ENCODE measurements around the gene MYO15B.

The MYO15B gene

DNA sequence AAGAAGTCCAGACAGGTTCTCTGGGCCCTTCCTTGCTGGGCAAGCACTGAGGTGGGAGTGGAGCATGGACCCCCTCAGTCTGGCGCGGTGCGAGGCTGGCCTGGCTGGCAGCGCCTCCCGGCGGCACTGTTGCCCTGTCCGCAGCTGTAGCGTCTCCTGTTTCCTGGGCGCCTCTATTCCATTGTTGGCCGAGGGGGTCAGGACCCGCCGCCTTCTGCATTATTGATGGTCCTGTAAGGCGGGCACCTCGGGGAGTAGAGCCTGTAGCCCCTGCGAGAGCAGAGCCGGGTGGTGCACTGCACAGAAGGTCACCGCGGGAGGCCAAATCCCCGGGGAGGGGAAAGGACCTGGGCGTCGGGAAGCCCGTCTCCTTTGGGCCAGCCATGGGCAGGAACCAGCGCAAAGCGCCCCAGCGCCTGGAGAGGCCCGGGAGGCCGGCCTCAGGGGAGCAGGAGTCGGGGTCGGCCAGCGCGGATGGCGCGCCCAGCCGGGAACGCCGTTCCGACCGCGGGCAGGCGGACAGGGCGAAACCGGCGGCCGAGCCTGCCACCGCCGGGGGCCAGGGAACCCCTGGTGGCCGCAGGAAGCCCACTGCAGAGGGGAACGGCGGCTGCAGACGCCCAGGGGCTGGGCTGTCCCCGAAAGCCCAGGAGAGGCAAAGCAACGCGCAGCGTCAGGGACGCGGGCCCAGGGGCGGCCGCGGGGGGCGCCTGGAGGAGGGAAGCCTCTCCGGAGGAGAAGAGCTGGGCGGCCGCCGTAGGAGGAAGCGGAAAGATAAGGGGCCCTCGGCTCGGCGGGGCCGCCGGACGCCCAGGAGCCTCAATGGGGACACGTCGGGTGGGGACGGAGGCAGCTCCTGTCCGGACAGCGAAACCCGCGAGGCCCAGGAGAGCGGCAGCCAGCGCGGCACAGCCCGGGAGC, at the start of gene MYO15B:
Gene MYO15B, plus strand, starts transcription at position 126 of the 921 bp plus-strand sequence. Its CDS starts 258 bp downstream, at position 384.
- DNase-seq (ENCODE audit: low read depth in 2 of 2): peak; percentile 40 to 44

- no peak for DNase-seq (ENCODE audit: low read depth in 2 of 2)
Observed at GRCh38 chr17:75539967-75540729, 47.5 kb upstream of the MYO15B start.

DNA sequence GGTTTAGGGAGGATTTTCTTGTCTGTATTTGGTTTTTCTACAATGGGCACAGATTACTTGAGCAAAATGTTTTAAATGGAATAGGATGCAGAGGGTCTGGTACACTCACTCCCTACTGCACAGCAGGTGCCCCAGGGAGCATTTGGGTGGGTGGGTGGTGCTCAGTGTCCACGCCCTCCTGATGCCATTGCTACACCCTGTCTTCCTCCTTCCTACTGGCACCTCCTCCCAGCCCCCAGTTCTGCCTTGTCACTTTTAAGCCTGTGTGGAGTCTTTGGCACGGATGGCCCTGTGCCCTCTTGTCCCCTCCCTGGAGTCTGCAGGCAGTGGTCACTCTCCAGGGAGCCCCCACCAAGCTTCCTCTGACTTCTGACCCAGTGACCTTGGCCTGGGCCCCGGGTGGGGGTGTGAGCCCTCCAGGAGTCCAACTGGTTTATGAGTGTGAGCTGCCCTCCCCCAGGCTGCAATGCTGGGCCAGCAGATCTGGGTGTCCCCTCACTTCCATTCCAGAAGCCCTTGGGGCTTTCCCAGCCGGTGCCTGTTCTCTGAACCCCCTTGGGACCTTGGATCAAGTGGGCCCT, 46.6 kb upstream of the MYO15B start:
- no peak for DNase-seq (ENCODE audit: low read depth in 2 of 2)

DNA sequence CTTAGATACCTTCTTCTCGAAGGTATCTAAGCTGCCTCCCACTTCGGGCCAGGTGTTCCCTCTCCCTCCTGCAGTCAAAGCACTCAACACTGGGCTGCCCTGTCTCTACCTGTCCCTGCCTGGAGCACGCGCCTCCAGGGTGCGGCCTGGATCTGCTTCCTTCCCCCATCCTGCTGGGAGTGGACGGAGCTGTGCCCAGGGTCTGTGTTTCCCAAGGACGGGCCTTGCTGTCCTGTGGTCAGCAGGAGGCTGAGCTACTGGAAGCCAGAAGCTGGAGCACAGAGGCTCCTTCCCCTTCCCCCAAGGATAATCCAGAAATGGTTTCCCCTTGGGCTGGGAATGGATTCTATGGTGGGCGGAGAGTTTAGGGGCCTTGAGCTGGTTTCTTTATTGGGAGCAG, 45.4 kb upstream of the MYO15B start:
- no peak for DNase-seq (ENCODE audit: low read depth in 2 of 2)

DNA sequence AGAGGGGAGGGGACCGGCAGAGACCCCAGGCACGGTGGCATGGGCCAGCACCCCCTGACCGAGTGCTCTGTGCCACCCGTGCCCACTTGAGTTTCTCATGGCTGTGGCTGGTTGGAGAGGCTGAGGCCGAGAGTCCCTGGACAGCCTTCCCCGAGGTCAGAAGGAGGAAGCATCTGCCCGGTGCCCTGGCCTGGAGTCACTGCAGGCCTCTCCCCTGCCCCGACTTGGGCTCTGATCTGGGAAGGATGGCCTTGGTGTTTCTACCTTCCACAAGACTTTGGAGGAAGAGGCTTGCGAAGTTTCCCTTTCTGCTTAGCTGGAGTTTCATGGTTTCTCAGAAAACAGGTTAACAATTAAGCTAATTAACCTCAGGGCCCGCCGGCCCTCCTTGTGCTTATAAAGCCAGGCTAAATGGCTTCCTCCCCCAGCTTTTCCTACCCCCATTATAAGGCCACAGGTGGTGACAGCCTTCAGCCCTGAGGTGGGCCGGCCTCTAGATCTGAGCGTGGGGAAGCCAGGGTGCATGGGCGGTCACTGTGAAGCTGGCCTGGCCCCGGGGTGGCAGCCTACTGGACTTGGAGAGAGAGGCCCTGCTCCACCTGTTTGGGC, 44.8 kb upstream of the MYO15B start:
- no peak for DNase-seq (ENCODE audit: low read depth in 2 of 2)

DNA sequence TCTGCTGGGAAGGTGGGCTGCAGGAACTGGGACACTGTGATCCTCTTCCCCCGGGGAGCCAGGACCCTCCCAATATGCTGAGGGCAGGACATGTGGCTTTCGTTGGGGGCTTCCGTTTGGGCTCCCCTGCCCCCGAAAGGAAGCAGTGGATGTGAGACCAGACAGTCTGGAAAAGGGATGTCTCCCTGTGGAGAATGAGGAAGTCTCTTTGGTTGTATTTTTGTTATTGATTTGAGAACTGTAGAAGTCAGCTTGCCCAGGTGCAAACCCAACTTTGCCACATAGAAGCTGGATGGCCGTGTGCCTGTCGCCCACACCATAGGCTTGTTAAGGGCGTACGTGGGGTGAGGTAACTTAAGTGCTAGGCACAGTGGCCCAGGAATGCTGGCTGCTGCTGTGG, 43.4 kb upstream of the MYO15B start:
- DNase-seq (ENCODE audit: low read depth in 2 of 2): no peak

DNA sequence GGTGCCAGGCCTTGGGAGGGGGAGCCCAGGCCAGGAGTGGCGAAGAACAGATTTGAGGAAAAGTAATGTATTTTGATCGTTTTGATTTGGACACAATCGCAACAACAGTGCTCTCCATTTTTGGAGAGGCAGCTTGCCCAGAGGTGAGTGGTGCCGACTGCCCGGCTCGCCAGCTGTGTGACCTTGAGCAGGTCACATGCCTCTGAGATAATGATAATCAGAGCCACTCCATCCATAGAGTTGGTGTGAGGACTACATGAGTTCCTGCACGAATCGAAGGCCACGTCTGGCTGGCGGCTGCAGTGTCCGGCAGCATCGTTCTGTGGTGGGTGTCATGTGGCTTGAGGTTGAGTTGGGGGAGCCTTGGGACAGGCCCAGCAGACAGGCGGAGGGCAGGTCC, 41.4 kb upstream of the MYO15B start:
- no peak for DNase-seq (ENCODE audit: low read depth in 2 of 2)

- no peak for DNase-seq (ENCODE audit: low read depth in 2 of 2)
Observed at GRCh38 chr17:75547091-75547490, 40.5 kb upstream of the MYO15B start.

- no peak for DNase-seq (ENCODE audit: low read depth in 2 of 2)
Observed at GRCh38 chr17:75548813-75549212, 38.8 kb upstream of the MYO15B start.

- no peak for DNase-seq (ENCODE audit: low read depth in 2 of 2)
Observed at GRCh38 chr17:75549246-75550138, 38.1 kb upstream of the MYO15B start.

DNA sequence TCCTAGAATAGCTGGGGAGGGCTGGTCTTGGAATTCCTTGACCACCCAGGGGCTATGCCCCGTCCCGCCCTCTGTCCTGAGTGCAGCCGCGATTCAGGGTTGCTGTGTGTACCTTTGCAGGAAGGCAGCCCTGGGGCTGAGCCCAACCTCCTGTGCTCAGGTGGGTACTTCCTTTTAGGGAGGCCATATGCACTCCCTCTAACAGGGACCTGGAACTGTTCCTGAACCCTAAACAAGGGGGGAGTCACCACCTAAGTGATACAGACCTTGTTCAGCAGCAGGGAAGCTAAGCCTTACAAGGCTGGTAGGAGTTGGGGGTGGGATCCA, 37.5 kb upstream of the MYO15B start:
- DNase-seq (ENCODE audit: low read depth in 2 of 2): no peak

DNA sequence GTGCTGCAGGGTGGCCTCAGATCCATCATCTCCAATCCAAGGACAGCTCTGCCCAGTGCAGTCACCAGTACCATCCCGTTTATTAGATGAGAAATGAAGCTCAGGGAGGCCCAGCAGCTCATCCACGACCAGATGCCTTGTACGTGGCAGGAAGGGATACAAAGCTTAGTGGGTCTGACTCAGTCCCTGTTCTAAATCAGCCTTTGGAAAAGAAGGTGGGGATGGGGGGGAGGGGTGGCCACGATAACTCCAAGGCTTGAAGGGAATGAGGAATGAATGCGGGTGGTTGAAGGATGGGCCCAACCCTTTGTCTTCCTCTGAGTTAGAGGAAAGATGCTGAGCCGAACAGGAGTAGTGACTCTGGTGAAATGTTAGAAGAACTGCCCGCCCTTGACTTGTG, 36.3 kb upstream of the MYO15B start:
- no peak for DNase-seq (ENCODE audit: low read depth in 2 of 2)

DNA sequence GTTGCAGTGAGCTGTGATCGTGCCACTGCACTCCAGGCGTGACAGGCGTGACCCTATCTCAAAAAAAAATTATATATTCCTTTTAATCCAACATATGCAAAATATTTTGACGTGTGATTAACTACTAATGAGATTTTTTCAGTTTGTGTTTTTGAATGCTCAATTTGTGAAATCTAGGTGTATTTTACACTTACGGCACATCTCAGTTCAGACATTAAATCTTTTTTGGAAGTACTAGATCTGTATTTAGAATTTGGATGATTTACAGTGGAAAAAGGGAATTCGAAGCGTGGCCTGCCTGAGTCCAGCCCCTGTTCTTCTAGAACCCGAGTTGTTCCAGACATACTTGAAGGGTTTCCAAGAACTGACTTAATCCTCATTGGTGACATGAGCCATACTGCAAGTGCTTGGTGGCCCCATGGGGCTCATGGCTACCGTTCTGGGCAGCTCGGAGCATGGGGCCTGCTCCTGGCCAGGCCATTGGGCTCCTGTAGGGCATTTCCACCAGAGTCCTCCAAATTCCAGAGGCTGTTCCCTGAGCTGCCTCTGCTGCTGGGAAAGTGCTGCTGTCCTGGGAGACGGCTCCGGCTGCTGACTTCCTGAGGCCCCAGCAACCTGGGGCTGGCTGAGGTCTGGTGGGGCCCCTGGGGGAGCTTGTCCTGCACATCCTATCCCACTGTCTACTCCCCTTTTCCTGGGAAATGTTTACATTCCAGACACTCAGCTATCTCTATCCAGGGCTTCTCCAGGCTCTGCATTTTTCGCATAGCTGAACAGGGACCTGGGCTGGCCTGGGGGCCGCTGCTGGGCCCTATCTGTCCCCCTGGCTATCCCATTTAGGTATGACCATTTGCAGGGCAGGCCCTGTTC, 34.9 kb upstream of the MYO15B start:
- DNase-seq (ENCODE audit: low read depth in 2 of 2): no peak

- no peak for DNase-seq (ENCODE audit: low read depth in 2 of 2)
Observed at GRCh38 chr17:75553295-75554110, 34.1 kb upstream of the MYO15B start.

DNA sequence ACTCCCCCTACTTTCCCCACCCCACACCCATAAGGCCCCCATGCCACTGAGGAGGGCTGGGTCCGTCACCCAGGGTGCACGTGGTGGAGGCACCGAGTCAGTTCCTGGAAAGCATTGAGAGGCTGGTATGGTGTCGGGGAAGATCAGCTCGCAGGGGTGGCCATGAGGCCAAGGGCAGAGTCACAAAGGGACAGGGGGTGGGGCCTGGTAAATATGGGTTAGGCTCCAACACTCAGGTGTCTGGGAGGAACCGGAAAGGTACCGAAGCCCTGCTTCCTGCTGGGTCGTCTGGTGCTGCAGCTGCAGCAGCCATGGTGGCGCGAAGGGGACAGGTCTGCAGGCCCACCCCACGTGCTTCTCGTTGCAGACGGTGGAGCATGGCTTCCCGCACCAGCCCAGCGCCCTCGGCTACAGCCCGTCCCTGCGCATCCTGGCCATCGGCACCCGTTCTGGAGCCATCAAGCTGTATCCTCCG, 31.9 kb upstream of the MYO15B start:
- no peak for DNase-seq (ENCODE audit: low read depth in 2 of 2)

- DNase-seq (ENCODE audit: low read depth in 2 of 2): no peak
Observed at GRCh38 chr17:75557075-75557851, 30.3 kb upstream of the MYO15B start.

- DNase-seq (ENCODE audit: low read depth in 2 of 2): no peak
Observed at GRCh38 chr17:75557852-75558665, 29.5 kb upstream of the MYO15B start.
